DND-41 (cell line): ENCODE measurements around the gene LAMB1.

Source experiments
- ATAC-seq: fragments of 200-7000 bp; cut with Tn5 transposase; 3 replicates; pipeline ENCODE4 v1.9.1; 2021; ENCODE audit warnings: low read depth; ENCODE audit not compliant: insufficient read depth
- DNase-seq: peaks from one replicate; pipeline ENCODE4 v3.0.0-alpha.2; 2020
- H2AFZ ChIP-seq: 2 replicates; pipeline ENCODE4 v1.6.0; 2012; ENCODE audit warnings: low read depth, low read length
- H3K27ac ChIP-seq: 2 replicates; pipeline ENCODE4 v1.5.1; 2012; ENCODE audit warnings: low read length, inconsistent platforms
- H3K27me3 ChIP-seq: fragments of 200-600 bp; sonication (generic); 2 replicates; pipeline ENCODE4 v1.6.0; 2012; ENCODE audit warnings: low read length, mild to moderate bottlenecking, inconsistent platforms; ENCODE audit not compliant: insufficient read depth, poor library complexity
- H3K36me3 ChIP-seq: 2 replicates; pipeline ENCODE4 v1.5.1; 2012; ENCODE audit warnings: low read length, inconsistent platforms; ENCODE audit not compliant: insufficient read depth
- H3K4me1 ChIP-seq: 2 replicates; pipeline ENCODE4 v1.5.1; 2012; ENCODE audit warnings: mild to moderate bottlenecking, low read length; ENCODE audit not compliant: insufficient read depth
- H3K4me2 ChIP-seq: 2 replicates; pipeline ENCODE4 v1.6.0; 2012; ENCODE audit warnings: mild to moderate bottlenecking, moderate library complexity, low read length, inconsistent platforms; ENCODE audit not compliant: insufficient read depth
- H3K4me3 ChIP-seq, 2 experiments: fragments of 200-600 bp in 1 of 2; shearing (Covaris generic) in 1 of 2; 2 replicates each; pipeline ENCODE4 v1.5.1; 2012 to 2016; ENCODE audit warnings: inconsistent platforms in 2 of 2, low read length in 2 of 2, mild to moderate bottlenecking in 2 of 2, low read depth in 1 of 2, moderate library complexity in 1 of 2
- H3K79me2 ChIP-seq: 2 replicates; pipeline ENCODE4 v1.6.0; 2012; ENCODE audit warnings: low read length, inconsistent platforms; ENCODE audit not compliant: insufficient read depth
- H3K9ac ChIP-seq: 2 replicates; pipeline ENCODE4 v1.6.0; 2012; ENCODE audit warnings: low read depth, mild to moderate bottlenecking, inconsistent platforms, low read length, moderate library complexity
- H3K9me3 ChIP-seq: 2 replicates; pipeline ENCODE4 v1.5.1; 2012; ENCODE audit warnings: low read length, moderate library complexity, mild to moderate bottlenecking, inconsistent platforms; ENCODE audit not compliant: insufficient read depth, severe bottlenecking
- H4K20me1 ChIP-seq: 2 replicates; pipeline ENCODE4 v1.6.0; 2012; ENCODE audit warnings: low read length; ENCODE audit not compliant: insufficient read depth
- EZH2 ChIP-seq: IDR thresholded peaks from 3 replicates; pipeline ENCODE4 v1.6.1; 2012; ENCODE audit warnings: borderline replicate concordance, low read depth, mild to moderate bottlenecking, moderate library complexity, low read length, inconsistent platforms; ENCODE audit not compliant: severe bottlenecking
- TF ChIP-seq, protein P1 (sequence below): IDR thresholded peaks from 2 replicates; pipeline ENCODE4 v1.5.1; 2012; ENCODE audit warnings: borderline replicate concordance, low read length, moderate library complexity, mild to moderate bottlenecking; ENCODE audit not compliant: poor library complexity, severe bottlenecking; ENCODE audit errors: extremely low read depth

Gene LAMB1

GRCh38 chr7:107945332-107945731 is 57.6 kb downstream of the LAMB1 start:
- no peak overlapping the region for H3K4me2 ChIP-seq
- ATAC-seq: no peak
- H3K4me3 ChIP-seq: no peak overlapping the region
- H3K9me3 ChIP-seq: no peaks in the 10 kb centered on the region
- no peaks in the 10 kb centered on the region for H4K20me1 ChIP-seq
- H3K4me1 ChIP-seq: no peaks in the 10 kb centered on the region
- no peak for DNase-seq
- H3K9ac ChIP-seq: no peak overlapping the region
- no peaks in the 10 kb centered on the region for H3K27me3 ChIP-seq
- TF ChIP-seq, protein P1, sequence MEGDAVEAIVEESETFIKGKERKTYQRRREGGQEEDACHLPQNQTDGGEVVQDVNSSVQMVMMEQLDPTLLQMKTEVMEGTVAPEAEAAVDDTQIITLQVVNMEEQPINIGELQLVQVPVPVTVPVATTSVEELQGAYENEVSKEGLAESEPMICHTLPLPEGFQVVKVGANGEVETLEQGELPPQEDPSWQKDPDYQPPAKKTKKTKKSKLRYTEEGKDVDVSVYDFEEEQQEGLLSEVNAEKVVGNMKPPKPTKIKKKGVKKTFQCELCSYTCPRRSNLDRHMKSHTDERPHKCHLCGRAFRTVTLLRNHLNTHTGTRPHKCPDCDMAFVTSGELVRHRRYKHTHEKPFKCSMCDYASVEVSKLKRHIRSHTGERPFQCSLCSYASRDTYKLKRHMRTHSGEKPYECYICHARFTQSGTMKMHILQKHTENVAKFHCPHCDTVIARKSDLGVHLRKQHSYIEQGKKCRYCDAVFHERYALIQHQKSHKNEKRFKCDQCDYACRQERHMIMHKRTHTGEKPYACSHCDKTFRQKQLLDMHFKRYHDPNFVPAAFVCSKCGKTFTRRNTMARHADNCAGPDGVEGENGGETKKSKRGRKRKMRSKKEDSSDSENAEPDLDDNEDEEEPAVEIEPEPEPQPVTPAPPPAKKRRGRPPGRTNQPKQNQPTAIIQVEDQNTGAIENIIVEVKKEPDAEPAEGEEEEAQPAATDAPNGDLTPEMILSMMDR: no peak
- H3K36me3 ChIP-seq: no peaks in the 10 kb centered on the region; the same call in 1 of the 2 replicates
- no peaks in the 10 kb centered on the region for H3K79me2 ChIP-seq
- H3K27ac ChIP-seq: no peak overlapping the region
- no peak overlapping the region for H2AFZ ChIP-seq

- Histone ChIP-seq H4K20me1 (no peaks in the 10 kb centered on the region), H3K4me3 (no peak overlapping the region), H3K27me3 (no peaks in the 10 kb centered on the region), H3K9me3 (no peaks in the 10 kb centered on the region), H2AFZ (no peak overlapping the region), H3K36me3 (peaks cover 5% of the 10 kb centered on the region; the same call in 1 of the 2 replicates), H3K4me2 (no peak overlapping the region), H3K9ac (no peak overlapping the region), H3K79me2 (no peaks in the 10 kb centered on the region), H3K4me1 (no peaks in the 10 kb centered on the region), H3K27ac (no peak overlapping the region)
- no peak for TF ChIP-seq EZH2
- TF ChIP-seq, protein P1: no peak
- DNase-seq (no peak), ATAC-seq (no peak)
These were observed 58.4 kb downstream of the LAMB1 start for GRCh38 chr7:107944411-107945169.

DNA sequence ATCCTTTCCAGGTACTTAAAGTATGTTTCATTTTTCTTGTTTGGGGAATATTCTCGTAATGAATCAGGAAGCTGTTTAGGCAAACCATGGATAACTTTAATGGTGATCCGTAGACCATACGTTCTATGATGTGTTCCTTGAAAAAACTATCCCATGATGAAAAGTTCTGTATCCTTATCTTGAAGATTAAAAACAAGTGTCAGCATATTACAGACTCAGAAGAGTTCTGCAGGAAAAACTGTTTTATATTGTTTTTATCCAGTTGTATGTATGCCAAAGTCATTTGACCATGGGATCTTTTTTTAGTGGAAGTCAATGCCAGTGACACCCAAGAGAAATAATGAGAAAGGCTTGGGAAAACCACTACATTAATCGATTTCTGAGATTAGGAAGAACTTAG is 59.9 kb downstream of the LAMB1 start:
- ATAC-seq (no peak), DNase-seq (no peak)
- Histone ChIP-seq H3K27ac (no peak overlapping the region), H3K4me1 (no peaks in the 10 kb centered on the region), H3K9me3 (no peaks in the 10 kb centered on the region), H3K4me2 (no peak overlapping the region), H4K20me1 (no peaks in the 10 kb centered on the region), H3K9ac (no peak overlapping the region), H3K36me3 (peaks cover 10% of the 10 kb centered on the region; the same call in 1 of the 2 replicates), H3K27me3 (no peaks in the 10 kb centered on the region), H2AFZ (no peak overlapping the region), H3K4me3 (no peak overlapping the region), H3K79me2 (no peaks in the 10 kb centered on the region)
- TF ChIP-seq, protein P1: no peak
- TF ChIP-seq EZH2: no peak
